DMS79 (cell line): ENCODE measurements around the gene KRT10.
A peak's percentile ranks its signal among the peaks of the same experiment; 100 is the strongest.
"Not testable (repeated sequence)": the region's sequence is repeated elsewhere in the genome, so short reads cannot be mapped to it uniquely, and the experiment has no call there.

Source experiments
- DNase-seq: peaks from one replicate; lab custom pipeline; 2025; lab: John Stamatoyannopoulos, UW

The KRT10 gene

DNA sequence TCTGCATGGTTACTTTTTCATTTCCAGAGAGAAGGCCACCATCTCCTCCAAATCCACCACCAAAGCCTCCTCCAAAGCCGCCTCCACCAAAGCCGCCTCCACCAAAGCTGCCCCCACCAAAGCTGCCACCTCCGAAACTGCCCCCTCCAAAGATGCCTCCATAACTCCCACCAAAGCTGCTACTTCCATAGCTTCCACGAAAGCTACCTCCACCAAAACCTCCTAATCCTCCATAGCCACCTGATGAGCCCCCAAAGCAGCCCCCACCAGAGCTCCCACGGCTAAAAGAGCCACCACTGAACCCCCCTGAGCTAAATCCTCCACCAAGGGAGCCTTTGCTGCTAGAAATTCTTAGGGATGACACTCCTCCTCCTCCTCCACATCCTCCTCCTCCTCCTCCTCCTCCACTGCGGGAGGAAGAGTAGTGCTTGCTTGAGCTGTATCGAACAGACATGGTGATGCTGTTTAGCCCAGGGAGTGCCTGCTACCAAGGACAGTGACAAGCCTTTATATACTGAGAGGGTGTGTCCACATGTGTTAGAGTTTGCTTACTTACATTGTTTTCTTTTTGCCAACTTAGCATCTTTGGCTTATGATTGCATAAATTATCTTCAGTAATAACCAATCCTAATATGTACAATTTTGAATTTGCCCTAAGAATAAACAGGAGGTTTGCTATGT is at the start of gene KRT10:
Gene KRT10, minus strand, starts transcription at position 483 of the 681 bp plus-strand sequence. Its CDS starts 29 bp downstream, at position 454.
- DNase-seq, result no peak

DNA sequence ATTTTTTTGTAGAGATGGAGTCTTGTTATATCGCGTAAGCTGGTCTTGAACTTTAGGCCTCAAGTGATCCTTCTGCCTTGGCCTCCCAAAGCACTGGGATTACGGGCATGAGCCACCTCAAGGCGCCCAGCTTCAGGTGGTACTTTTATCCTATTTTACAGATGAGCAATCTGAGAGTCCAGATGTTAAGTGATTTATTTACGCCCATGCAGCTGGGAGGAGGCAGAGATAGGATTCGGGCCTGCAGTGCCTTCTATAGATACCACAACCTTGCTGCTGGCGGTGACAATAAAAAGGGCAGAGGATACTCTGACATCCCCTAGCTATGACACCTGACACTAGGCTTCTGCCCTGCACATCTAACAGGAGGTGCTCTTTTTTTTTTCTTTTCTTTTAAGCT is 48.9 kb upstream of the KRT10 start:
- no peak for DNase-seq

DNA sequence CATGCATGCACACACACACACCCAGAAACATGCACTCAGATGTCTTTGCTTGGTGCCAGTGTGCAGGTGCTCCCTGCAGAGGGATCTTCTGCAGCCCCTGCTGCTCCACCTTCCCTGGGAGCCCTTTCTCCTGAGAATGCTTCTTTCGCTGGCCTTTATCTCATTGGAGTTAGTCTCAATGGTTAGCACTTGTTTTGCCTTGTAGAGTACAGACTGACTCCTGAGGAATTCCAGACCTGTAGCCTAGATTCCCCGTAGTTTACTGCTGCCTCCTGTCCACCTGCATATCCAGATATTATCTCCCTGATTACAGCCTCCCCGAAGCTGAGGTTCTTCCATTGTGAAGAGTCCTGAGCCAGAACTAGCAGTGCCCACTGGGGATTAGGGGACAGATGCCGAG is 47.7 kb upstream of the KRT10 start:
- no peak for DNase-seq

DNA sequence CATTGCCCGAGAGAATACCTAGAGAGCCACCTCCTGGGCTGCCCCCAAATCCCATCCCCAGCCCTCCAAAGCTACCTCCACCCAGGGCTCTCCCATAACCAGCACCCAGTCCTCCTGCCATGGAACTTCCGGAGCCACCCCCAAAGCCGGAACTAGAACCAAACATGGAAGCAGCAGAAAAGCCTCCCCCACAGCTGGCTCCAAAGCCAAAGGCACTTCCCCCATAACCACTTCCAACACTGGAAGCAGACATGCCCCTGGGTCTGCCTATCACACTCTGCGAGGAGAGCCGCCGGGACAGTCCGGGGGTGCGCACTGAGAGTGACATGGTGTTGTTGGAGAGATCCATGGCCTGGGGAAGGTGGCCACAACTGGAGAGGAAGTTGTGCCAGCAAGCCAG is 44.4 kb upstream of the KRT10 start, which contains the start of gene KRT12:
Gene KRT12, minus strand, starts transcription at position 386 of the 400 bp plus-strand sequence. Its CDS starts 37 bp downstream, at position 349.
- DNase-seq, result no peak

DNA sequence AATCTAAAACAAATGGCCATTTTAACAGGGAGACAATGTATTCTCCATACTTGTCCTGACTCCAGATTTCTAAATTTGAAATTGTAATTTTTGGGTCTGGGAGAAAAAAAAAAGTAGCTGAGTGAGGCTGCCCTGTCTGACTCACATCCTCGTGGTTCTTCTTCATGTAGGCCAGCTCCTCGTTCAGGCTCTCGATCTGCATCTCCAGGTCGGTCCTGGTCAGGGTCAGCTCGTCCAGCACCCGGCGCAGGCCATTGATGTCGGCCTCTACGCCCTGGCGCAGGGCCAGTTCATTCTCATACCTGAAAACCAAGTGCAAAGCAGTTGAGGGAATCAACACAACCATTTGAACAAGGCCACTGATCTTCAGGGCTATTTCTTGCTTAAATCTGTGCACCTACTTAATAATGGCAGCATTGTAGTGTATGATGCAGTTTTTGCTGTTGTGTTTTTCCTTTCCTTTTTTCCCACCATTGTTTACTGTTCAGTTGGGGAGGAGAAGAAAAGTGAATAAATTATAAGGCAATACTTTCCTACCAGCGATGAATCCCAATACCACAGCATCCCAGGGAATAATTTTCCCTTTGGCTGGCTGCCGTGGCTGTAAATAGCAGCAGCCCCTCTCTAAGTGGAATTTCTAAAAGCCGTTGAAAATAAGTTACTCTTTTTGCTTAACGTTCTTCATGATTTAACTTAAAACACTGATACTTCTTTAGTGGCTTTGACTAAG is 42.4 kb upstream of the KRT10 start:
- no peak for DNase-seq

DNA sequence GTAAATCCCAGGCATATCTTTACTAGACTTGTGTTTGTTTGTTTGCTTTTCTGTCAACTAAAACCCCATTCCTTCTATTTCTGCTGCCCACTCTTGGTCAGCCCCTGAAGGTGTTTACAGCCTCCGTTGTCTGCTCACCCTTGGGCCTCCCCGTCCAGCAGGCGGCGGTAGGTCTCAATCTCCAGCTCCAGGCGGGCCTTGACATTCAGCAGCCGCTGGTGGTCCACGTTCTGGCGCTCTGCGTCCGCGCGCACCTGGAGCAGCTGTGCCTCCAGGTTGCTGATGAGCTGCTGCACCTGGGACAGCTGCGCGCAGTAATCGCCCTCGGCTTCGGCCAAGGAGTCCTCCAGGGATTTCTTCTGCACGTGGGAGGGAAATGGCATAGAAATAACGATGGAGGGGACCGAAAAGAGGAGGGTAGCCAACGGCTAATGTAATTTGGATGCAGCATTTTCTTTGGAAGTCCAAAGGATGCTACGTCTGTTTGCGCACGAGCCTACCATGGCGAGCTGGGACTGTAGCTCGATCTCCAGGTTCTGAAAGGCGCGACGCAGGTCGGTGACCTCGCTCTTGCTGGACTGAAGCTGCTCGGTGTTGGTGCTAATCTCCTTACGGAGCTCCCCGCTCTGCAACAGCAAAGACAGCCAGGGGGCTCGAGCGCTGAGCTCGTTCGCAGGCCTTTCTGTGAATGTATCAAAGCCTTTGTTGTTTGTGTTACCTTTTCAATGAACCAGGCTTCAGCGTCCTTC is 40.7 kb upstream of the KRT10 start:
- no peak for DNase-seq

DNA sequence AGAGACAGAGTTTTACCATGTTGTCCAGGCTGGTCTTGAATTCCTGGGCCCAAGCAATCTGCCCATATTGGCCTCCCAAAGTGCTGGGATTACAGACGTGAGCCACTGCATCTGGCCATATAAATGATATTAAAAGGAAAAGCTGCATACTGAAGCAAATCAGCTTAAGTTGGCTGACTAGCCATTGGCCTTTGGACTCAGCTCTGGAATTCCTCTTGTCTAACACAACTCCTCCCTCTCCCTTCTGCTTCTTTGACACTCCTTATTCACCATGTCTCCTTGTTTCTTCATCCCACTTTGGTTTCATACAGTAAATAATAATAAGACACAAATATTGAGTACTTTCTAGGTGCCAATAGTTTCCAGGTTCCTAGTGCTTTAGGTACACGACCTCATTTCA is 37.1 kb upstream of the KRT10 start:
- DNase-seq, result no peak

DNA sequence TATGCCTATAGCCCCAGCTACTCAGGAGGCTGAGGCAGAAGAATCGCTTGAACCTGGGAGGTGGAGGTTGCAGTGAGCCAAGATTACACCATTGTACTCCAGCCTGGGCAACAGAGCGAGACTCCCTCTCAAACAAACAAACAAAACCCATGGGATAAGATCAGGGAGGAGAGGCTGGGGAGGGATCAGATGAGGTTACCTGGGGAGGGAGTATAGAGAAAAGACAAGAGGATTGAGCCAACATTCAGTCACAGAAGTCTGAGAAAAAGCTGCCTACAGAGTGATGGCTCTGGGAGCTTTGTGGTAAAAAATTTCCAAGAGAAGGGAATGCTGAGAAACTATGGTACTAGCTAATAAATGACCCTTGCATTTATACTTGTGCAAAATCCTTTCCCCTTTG is 36.3 kb upstream of the KRT10 start:
- DNase-seq, result not testable (repeated sequence)

DNA sequence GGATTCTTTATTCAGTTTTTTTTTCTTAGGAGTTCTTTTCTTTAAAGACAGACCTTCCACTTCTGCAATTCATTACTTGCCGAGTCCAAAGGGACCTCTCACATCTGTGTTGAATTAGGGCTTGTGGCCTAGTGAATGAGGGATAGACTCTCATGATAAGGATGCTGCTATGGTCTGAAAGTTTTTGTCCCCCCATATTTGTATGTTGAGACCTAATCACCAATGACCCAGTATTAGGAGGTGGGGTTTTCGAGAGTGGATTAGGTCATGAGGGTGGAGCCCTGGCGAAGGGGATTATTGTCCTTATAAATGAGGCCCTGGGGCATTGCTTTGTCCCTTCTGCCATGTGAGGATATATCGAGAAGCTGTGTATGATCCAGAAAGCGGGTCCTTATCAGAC is 35.1 kb upstream of the KRT10 start:
- no peak for DNase-seq

DNA sequence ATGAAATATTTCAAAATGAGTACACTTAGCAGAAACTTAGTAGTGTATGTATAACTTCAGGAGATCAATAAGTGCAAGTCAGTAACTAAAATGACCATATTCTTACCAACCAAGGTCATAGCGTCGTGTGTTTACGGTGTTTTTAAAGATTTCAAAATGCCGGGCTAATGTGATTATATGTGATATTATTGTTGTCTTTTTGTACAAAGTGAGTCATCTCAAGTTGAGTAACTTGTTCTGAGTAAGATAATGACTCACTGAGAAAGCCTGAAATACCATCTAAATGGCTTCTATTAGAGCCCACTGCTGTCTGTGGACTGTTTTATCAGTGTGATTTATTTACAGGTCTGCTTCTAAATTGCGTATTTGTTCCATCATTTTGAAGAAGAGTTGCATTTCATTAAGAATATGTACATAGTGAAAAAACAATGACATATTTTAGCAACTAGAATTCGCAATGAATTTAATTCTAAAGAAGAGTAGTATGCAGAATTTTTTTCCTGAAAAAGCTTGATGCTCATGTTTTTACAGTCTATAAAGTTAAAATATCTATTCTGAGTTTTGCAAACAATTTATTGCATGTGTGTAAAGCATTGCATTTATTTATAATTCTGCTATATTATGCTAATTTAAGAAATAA is 31.9 kb upstream of the KRT10 start:
- DNase-seq, result no peak

DNA sequence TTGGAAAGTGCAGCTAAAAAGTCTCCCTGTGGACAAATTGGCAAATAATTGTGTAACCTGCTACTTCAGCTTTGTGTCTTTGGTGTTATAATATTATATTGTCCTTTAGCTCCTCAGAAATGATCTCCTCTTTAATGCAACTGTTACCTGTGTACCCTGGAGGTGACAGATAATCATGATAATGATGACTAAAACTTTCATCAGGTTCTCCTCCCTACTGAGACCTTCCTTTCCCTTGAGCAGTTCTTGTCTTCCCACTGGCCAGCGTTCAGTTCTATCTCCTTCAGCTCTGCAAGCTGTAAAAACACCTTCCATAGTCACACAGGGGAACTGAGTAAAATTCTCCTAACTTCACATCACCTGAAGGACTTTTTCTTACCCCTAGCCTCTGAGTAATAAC is 29.9 kb upstream of the KRT10 start:
- DNase-seq, result no peak

DNA sequence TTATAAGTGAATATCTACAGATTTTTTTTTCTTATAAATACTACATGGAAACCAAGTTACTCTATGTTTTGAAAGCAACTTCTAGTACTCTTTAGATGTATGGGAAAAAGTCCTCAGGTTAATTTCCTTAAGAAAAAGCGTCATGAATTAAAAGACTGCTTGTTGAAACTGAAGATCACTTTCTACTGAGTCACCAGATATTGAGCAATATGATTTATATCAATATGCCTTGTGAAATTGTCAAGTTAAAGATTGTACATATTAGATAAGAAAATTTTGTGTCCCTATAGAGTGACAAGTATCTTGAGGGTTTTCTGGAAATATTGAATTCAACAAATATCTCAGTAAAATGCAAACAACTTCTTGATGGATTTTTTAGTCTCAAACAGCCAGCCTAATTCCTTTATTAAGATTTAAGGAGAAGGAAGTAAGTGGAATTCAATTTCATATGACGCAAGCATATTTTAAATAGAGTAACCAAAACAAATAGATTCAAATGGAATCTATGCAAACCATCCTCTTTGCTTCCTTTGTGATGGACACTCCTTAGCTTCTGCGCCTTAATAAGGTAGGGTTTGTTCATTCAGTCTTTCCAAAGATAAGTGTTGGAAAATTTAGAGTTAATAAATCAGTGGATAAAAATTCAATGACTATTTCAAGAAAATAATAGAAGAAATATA is 28.0 kb upstream of the KRT10 start:
- DNase-seq, result no peak

DNA sequence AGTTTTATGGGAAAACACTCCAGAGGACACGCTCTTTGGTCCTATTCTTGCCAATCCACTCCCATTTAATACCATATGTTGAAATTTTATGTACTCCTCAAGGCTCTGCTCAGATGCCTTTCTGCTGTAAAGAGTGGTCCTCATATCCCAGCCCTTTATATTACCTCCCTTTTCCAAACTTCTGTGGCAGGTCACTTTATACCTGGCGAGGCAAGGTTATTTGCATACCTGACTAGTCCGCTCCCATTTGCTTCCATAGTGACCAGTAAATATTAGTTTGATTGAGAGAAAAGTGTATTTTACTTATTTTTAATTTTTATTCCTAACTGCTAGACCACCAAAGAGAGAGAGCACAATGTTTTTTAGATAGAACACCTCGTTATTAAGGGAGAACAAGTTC is 27.3 kb upstream of the KRT10 start:
- peak; percentile 7 for DNase-seq

DNA sequence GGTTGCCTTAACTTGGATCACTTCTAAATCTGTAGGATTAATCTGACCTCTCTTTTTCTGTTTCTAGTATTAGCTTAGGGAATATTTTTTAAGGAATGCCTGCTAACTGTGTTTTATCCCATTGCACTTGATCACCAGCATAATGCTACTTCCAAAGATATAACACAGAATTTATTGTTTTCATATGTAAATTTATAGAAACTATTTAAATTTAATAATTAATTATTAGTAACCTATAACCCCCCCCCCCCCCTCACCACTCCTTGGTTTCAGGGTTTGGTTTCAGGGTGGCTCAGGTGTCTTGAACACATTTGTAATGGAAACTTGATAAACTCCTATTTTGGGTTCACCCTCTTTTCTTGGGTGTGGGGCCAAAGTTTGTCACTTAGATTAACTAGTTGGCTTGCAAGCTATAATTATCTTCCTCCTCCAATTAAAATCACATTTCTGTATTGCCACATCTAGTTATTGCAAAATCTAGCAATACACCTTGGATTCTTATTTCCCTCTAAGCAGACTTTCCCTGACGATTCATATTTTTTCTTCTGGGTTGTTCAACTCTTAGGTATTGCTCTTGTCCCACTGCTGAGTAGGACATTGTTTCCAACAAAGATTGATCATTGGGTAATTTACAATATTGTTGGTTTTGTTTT is 26.3 kb upstream of the KRT10 start:
- DNase-seq, result no peak

DNA sequence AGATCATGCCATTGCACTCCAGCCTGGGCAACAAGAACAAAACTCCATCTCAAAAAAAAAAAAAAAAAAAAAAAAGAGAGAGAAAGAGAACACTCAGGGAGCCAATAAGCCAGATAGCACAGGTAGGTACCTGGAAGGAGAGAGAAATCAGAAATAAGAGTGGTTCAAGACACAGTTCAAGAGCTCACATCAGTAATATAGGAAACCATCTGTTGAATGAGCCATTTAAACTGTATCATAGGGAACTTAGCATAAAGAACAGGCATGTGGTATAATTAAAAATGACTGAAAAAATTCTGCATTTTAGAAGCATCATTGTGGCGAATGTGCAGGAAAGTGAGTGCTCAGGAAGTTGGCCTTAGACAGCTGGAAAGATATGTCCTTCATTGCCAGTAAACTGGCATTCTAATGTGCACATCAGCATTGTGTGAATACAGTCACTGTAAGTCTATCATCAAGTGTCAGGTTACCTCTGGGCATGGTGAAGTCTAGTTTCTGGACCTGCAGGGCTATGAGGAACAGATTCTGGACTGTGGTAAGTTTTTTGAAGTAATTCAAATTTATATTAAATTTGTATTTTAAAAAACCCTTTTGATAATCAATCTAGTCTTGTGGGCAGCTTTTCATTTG is 24.2 kb upstream of the KRT10 start:
- no peak for DNase-seq

DNA sequence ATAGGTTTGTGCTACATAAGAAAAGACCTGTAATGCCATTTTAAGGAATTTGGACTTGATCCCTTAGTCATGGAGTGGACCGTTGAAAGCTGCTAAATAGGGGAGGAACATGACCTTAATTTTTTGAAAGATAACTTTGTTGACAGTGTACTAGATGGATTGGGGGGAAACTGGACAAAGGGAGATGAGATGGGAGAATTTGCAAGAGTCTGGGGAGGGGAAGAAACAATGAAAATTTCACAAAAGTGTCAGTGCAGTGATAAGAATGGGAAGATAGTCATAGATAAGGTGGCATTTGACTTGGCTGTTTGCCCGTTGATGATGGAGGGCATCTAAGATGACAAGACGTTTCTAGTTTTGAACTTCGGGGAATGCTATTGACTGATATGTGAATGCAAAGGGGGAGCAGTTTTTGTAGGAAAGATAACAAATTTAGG is 22.3 kb upstream of the KRT10 start:
- DNase-seq, result no peak

DNA sequence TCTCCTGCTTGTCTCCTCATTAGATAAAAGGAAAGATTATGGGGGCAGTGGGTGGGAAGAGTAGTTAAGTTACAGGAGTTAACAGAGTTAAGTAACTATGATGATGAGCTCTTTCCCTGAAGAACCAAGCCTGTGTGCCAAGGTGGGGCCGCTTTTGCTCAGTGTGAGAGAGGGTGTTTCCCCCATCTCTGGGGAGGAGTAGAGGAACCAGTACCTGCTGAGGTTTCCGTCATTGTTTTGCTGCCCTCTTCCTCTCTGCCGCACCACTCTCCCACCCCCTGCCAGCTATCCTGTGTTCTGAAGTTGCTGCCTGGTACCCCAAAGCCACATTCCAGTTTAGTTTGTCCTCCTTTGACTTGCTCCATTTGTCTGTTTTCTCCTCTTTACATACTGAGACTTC is 20.8 kb upstream of the KRT10 start:
- no peak for DNase-seq

DNA sequence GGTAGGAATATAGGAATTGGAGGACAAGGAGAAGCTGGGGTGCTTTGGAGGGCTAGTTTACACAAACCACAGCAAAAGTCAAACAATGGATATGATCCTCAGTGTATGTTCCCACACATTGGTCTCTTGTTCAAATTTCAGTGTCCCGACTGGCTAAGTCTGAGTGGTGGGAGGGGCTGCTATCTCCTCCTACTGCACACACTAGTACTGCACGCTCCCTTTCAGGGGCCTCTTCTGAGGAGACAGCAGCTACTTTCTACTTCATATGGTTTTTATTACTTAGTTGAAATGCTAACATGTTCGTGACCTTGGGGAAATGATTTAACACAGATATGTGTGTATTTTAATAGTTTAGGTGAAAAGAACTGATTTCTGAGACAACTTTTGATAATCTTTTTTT is 18.8 kb upstream of the KRT10 start:
- DNase-seq, result no peak

DNA sequence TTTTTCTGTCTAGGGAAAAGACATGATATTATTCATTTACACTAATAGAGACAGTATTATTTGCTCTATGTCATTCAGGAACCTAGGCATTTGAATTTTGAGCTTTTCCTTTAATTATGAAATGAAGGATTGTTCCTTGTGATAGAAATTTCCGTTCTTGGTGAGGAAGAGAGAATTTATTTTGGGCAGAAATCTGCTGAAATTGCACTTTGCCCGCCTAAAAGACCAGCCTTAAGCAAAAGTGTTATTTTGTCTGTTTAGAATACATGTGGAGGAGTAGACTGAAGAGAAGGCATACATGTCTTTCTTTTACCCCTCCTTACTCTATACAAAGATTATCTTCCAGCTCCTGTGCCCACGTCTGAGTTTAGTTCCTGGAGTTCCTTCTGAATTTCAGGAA is 16.8 kb upstream of the KRT10 start:
- no peak for DNase-seq

DNA sequence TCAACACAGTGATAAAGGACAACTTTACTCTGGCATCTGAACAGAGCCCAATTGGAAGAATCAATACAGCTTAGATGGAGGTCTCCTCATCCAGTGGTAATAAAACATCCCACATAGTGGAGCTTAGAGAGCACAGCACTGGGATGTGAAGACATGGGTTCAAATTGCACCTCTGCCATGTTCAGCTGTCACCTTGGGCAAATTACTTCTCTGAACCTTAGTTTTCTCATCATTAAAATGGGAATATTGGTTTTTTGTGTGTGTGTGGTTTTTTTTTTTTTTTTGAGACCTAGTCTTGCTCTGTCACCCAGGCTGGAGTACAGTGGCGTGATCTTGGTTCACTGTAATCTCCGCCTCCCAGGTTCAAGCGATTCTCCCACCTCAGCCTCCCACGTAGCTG is 13.6 kb upstream of the KRT10 start:
- DNase-seq, result no peak

DNA sequence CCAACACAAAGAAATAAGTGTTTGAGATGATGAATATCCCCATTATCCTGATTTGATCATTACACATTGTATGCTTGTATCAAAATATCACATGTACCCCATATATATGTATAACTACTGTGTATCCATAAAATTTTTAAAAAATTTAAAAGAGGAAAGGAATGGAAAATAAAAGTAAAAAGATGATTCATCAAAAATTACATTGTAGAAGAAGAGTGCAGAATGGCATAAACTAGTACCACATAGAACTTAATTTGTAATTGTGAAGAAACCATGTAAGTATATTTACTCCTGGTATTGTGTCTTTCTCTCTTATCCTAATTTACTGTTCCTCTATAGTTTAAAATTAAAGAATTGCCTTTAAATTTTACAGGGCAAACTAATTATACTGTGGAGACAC is 11.5 kb upstream of the KRT10 start:
- DNase-seq, result no peak
